Heart left ventricle (tissue), 16 donors: ENCODE measurements around the gene UBE4A. TPM values are rescaled to one million over a fixed set of nuclear protein-coding genes. Genes with fewer than 3 reads are reported as not detected.

Source experiments
- ATAC-seq, 4 donors: fragments of 200-7000 bp; cut with Tn5 transposase; one replicate each; pipeline ENCODE4 v1.9.1; 2020 to 2022; ENCODE audit warnings: moderate library complexity in 4 of 4, mild to moderate bottlenecking in 3 of 4, moderate number of reproducible peaks in 1 of 4
- DNase-seq, 5 donors: peaks; one replicate each; pipeline ENCODE4 v3.0.0-alpha.2; 2020
- H3K27ac ChIP-seq, 12 donors: fragments of 200-600 bp; sonication (generic) in 4 of 12; one replicate each; pipeline versions ENCODE4 v1.5.0 to v1.8.0; 2016 to 2022; ENCODE audit warnings: mild to moderate bottlenecking in 2 of 12
- H3K27me3 ChIP-seq, 9 donors: fragments of 200-600 bp; sonication (generic) in 2 of 9; one replicate each; pipeline versions ENCODE4 v1.5.1 to v1.8.0; 2016 to 2022; ENCODE audit warnings: mild to moderate bottlenecking in 3 of 9
- H3K36me3 ChIP-seq, 9 donors: fragments of 200-600 bp; sonication (generic) in 2 of 9; one replicate each; pipeline versions ENCODE4 v1.5.0 to v1.8.0; 2018 to 2022; ENCODE audit warnings: mild to moderate bottlenecking in 2 of 9
- H3K4me1 ChIP-seq, 12 donors: fragments of 200-600 bp; sonication (generic) in 4 of 12; one replicate each; pipeline versions ENCODE4 v1.5.0 to v1.8.0; 2016 to 2022; ENCODE audit warnings: mild to moderate bottlenecking in 3 of 12
- H3K4me3 ChIP-seq, 12 donors: fragments of 200-600 bp; sonication (generic) in 4 of 12; one replicate each; pipeline versions ENCODE4 v1.5.0 to v1.8.0; 2017 to 2022; ENCODE audit warnings: mild to moderate bottlenecking in 9 of 12, moderate library complexity in 4 of 12
- H3K9me3 ChIP-seq, 12 donors: fragments of 200-600 bp; sonication (generic) in 4 of 12; one replicate each; pipeline versions ENCODE4 v1.5.0 to v1.8.0; 2016 to 2022; ENCODE audit warnings: mild to moderate bottlenecking in 1 of 12
- POLR2A ChIP-seq, 2 donors: fragments of 450-650 bp; IDR thresholded peaks; one replicate each; pipeline ENCODE4 v1.6.1; 2017; ENCODE audit warnings: antibody characterized with exemption in 2 of 2, mild to moderate bottlenecking in 2 of 2, moderate library complexity in 2 of 2
- WGBS, 4 donors: extraction: QIAGEN DNeasy Blood & Tissue Kit in 2 of 4; methylation state at CpG; one replicate each; pipeline versions ENCODE4 v1.1.5 to v1.1.7; 2013 to 2018; 5-methylcytosine and 5-hydroxymethylcytosine counted together
- intact Hi-C, 10 donors: fragments of 100-400 bp; cut with DNase I; formaldehyde crosslinking; loops; one replicate each; pipeline versions ENCODE4 v1.11.1 to v1.14.2; 2022
- polyA plus RNA-seq, 2 donors: library from polyadenylated mRNA; stranded (reverse); fragments of 200-250 nt; gene quantifications; one replicate each; pipeline ENCODE4 v1.2.3, GENCODE V29; 2013
- total RNA-seq, 9 donors: library from RNA; depleted of rRNA in 2 of 9; stranded (reverse); fragments of >200 nt in 2 of 9; fragmentation: NEBNext Ultra II Directional in 3 of 9; extraction: Animal tissue kit (Norgen Biotek cat#: 25700) in 3 of 9; gene quantifications; one replicate each; pipeline versions ENCODE4 v1.1.0 to v1.2.4, GENCODE V29; 2016 to 2023
- TF ChIP-seq, protein P1 (sequence below), 12 donors: fragments of 200-600 bp; sonication (generic) in 4 of 12; IDR thresholded peaks; one replicate each; pipeline versions ENCODE4 v1.5.0 to v1.8.0; 2018 to 2022; ENCODE audit warnings: antibody characterized with exemption in 12 of 12, mild to moderate bottlenecking in 5 of 12
- donor health status: ischemic (EF 13 %, LVEDD 7.1; RV severe dilation, severe dysfunction).
- donor health status: healthy with polysubstance abuse.
- donor health status: DM: no; HTN: yes; CAD: no.
- donor health status: DM: no; HTN: no; CAD: no.
- donor health status: ischemic (EF 25% LVEDD 6.9; RV normal size, moderate dysfunction).
- donor health status: ischemic (EF 25% LVEDD 5.7; RV mildly dilated, moderate dysfunction).
- donor health status: healthy.
- donor health status: DM: yes; HTN: yes; CAD: no.
- donor health status: ischemic (EF 35%, LVEDD 5.7; RV mildly dilated, moderate dysfunction).
- donor health status: nonischemic (EF 11% LVEDD 7.7; RV severe dilation, severe dysfunction).
- donor health status: DM: yes; HTN: yes; CAD: no.
- donor health status: PGD.
- donor health status: ischemic (EF 29% LVEDD 5.4; RV normal size, mild dysfunction).
- donor health status: nonischemic (EF 23%, LVEDD 6.1; RV moderate dilation, normal function).

UBE4A gene
- total and polyA plus RNA-seq, 11 donors = 13.0 to 50.3 (median 39.7) TPM

DNA sequence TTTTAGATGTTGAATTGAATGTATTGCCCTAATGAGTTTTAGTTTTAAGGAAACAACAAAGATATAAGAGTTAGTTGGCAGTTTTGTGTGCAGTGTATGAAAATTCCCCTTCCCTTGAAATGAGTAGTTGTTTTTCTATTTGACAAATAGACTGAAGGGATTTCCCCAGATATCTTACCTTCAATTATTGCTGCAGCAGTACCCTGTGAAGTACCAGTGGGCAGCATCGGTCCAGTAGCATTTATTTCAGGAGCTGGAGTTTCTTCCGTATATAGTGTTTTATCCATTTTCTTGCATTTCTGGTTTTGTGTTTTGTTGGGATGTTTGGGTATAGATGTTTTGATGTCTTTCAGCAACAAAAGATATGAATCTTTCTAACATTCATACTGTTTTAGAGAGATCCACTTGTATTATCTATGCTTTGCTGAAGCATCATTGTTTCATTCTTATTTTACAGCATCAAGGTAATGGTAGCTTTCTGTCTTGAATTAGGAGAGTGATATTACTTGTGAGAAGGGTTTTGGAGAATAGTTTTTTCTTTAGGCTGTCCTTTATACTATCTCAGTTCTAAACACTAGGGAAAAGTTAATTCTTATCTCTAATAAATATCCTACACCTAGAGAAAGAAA is 84.3 kb downstream of the UBE4A start:
- peaks cover 0 to 70% (median 51%) of the 10 kb centered on the region in 12 donors for H3K4me1 ChIP-seq
- intact Hi-C loops = loop anchor here in 1 of 10 donors (5.0 kb wide), 1 partner anchor 39 kb away; no protein-coding TSS in a partner anchor
- no peaks in the 10 kb centered on the region for H3K27me3 ChIP-seq
- no peak overlapping the region for H3K27ac ChIP-seq
- 78 to 92% (median 86%) methylated on average over 2 of the region's 2 CpGs for WGBS, 4 donors
- peaks cover 0 to 18% (median 10%) of the 10 kb centered on the region in 9 donors for H3K36me3 ChIP-seq
- no peak for DNase-seq
- H3K4me3 ChIP-seq = no peak overlapping the region
- TF ChIP-seq POLR2A (IDR thresholded peaks at IDR 0.05) = no peak
- TF ChIP-seq, protein P1, sequence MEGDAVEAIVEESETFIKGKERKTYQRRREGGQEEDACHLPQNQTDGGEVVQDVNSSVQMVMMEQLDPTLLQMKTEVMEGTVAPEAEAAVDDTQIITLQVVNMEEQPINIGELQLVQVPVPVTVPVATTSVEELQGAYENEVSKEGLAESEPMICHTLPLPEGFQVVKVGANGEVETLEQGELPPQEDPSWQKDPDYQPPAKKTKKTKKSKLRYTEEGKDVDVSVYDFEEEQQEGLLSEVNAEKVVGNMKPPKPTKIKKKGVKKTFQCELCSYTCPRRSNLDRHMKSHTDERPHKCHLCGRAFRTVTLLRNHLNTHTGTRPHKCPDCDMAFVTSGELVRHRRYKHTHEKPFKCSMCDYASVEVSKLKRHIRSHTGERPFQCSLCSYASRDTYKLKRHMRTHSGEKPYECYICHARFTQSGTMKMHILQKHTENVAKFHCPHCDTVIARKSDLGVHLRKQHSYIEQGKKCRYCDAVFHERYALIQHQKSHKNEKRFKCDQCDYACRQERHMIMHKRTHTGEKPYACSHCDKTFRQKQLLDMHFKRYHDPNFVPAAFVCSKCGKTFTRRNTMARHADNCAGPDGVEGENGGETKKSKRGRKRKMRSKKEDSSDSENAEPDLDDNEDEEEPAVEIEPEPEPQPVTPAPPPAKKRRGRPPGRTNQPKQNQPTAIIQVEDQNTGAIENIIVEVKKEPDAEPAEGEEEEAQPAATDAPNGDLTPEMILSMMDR (IDR thresholded peaks at IDR 0.05) = no peak
- ATAC-seq = no peak
- no peaks in the 10 kb centered on the region for H3K9me3 ChIP-seq

DNA sequence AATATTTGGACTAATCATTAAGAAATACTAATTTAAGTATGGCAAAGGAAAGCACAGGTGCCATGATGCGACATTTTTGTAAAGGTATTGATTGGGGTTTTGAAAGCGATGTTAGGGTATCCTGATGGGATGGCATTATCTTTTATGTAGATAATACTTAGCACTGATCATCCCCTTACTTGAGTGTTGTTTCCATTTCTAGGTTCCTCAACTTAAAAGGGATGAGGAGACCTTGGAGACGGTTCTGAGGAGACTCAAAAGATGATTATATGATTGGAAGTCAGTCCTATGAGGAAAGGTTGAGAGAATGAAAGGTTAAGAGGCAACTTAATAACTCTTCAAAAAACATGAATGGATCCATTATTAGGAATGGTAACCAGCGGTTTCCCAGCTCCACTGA is 88.0 kb downstream of the UBE4A start:
- peaks cover 0 to 38% (median 19%) of the 10 kb centered on the region in 12 donors for H3K4me1 ChIP-seq

DNA sequence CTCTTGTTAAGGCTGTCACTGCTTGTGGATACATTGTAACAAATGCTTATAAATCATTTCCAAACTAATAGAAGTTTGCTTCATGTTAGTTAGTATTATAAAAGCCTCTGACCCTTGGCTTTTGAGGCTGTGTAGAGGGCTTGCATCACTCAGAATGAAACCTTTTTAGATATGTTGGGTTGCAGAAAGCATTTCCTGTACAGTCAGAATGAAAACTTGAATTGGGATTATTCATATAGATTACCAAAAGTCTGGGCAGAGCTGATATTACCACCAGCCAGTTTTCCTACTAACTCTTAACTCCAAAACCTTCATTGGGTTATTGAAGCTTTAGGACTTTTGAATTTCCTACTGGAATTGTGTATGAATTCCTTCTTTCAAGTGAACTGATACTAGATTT is 88.9 kb downstream of the UBE4A start:
- no peak for TF ChIP-seq POLR2A (IDR thresholded peaks at IDR 0.05)
- TF ChIP-seq, protein P1 (IDR thresholded peaks at IDR 0.05) = no peak
- intact Hi-C loops = no loop called here
- no peak for DNase-seq
- Histone ChIP-seq H3K27me3 (no peaks in the 10 kb centered on the region), H3K9me3 (no peaks in the 10 kb centered on the region), H3K36me3 (peaks cover 0 to 23% (median 12%) of the 10 kb centered on the region in 9 donors), H3K4me3 (no peak overlapping the region), H3K27ac (no peak overlapping the region), H3K4me1 (peaks cover 0 to 30% (median 11%) of the 10 kb centered on the region in 12 donors)
- ATAC-seq = no peak

More for the DNA sequence above, 88.0 kb downstream of the UBE4A start:
- intact Hi-C loops = no loop called here
- Histone ChIP-seq H3K27ac (no peak overlapping the region), H3K4me3 (no peak overlapping the region), H3K27me3 (no peaks in the 10 kb centered on the region), H3K9me3 (no peaks in the 10 kb centered on the region), H3K36me3 (peaks cover 0 to 23% (median 12%) of the 10 kb centered on the region in 9 donors)
- DNase-seq = no peak
- no peak for ATAC-seq
- TF ChIP-seq POLR2A (IDR thresholded peaks at IDR 0.05) = no peak
- 92 to 94% (median 93%) methylated on average over 4 of the region's 4 CpGs for WGBS, 4 donors

Other genes with a start within 250 kb of the UBE4A start
- gene SCN4B, start 206.8 kb upstream of the UBE4A start, total RNA-seq = 10 to 100 TPM in 6 of 9 donors, 1 to 10 TPM in 3; 2.1 to 16.9 (median 12.7) TPM
- 1 to 10 TPM; 6.4 to 8.6 TPM for gene SCN4B, start 206.8 kb upstream of the UBE4A start, polyA plus RNA-seq
- 10 to 100 TPM in 5 of 9 donors, 1 to 10 TPM in 4; 3.6 to 32.5 (median 11.8) TPM for gene SCN2B, start 183.0 kb upstream of the UBE4A start, total RNA-seq
- gene SCN2B, start 183.0 kb upstream of the UBE4A start, polyA plus RNA-seq = 10 to 100 TPM in 1 of 2 donors, 1 to 10 TPM in 1; 5.0 to 17.5 TPM
- 10 to 100 TPM in 2 of 9 donors, 1 to 10 TPM in 6, under 1 TPM in 1; 0.90 to 18.4 (median 2.0) TPM for gene JAML, start 134.6 kb upstream of the UBE4A start, total RNA-seq
- 1 to 10 TPM; 1.4 to 1.6 TPM for gene JAML, start 134.6 kb upstream of the UBE4A start, polyA plus RNA-seq
- gene MPZL3, start 107.2 kb upstream of the UBE4A start, total RNA-seq = 1 to 10 TPM; 1.3 to 6.2 (median 3.3) TPM
- gene MPZL3, start 107.2 kb upstream of the UBE4A start, polyA plus RNA-seq = 1 to 10 TPM; 1.3 to 4.2 TPM
- gene MPZL2, start 95.3 kb upstream of the UBE4A start, total RNA-seq = 10 to 100 TPM in 7 of 9 donors, 1 to 10 TPM in 2; 8.3 to 29.6 (median 13.2) TPM
- gene MPZL2, start 95.3 kb upstream of the UBE4A start, polyA plus RNA-seq = 1 to 10 TPM; 7.4 to 7.7 TPM
- 10 to 100 TPM in 1 of 9 donors, 1 to 10 TPM in 1, under 1 TPM in 6, not detected in 1; 0.17 to 12.0 (median 0.57) TPM for gene CD3E, start 54.9 kb upstream of the UBE4A start, total RNA-seq
- under 1 TPM; 0.25 to 0.38 TPM for gene CD3E, start 54.9 kb upstream of the UBE4A start, polyA plus RNA-seq
- 10 to 100 TPM in 1 of 9 donors, 1 to 10 TPM in 3, not detected in 5; 1.5 to 11.2 (median 3.6) TPM for gene CD3D, start 16.9 kb upstream of the UBE4A start, total RNA-seq
- under 1 TPM; 0.38 to 0.55 TPM for gene CD3D, start 16.9 kb upstream of the UBE4A start, polyA plus RNA-seq
- gene CD3G, start 15.3 kb upstream of the UBE4A start, total RNA-seq = 1 to 10 TPM in 2 of 9 donors, under 1 TPM in 4, not detected in 3; 0.26 to 4.3 (median 0.41) TPM
- gene CD3G, start 15.3 kb upstream of the UBE4A start, polyA plus RNA-seq = under 1 TPM in 1 of 2 donors, not detected in 1; 0.10 TPM
- 100 to 1,000 TPM in 8 of 9 donors, 10 to 100 TPM in 1; 96.4 to 702 (median 559) TPM for gene ATP5MG, start 42.0 kb downstream of the UBE4A start, total RNA-seq
- gene ATP5MG, start 42.0 kb downstream of the UBE4A start, polyA plus RNA-seq = 100 to 1,000 TPM; 299 to 843 TPM
- gene KMT2A, start 76.9 kb downstream of the UBE4A start, total RNA-seq = 100 to 1,000 TPM in 1 of 9 donors, 10 to 100 TPM in 8; 16.5 to 117 (median 41.5) TPM
- gene KMT2A, start 76.9 kb downstream of the UBE4A start, polyA plus RNA-seq = 10 to 100 TPM in 1 of 2 donors, 1 to 10 TPM in 1; 9.9 to 17.6 TPM
- gene TTC36, start 167.9 kb downstream of the UBE4A start, total RNA-seq = 1 to 10 TPM in 4 of 9 donors, under 1 TPM in 3, not detected in 2; 0.37 to 3.1 (median 1.1) TPM
- under 1 TPM in 1 of 2 donors, not detected in 1; 0.23 TPM for gene TTC36, start 167.9 kb downstream of the UBE4A start, polyA plus RNA-seq
- 10 to 100 TPM in 5 of 9 donors, 1 to 10 TPM in 4; 7.3 to 26.8 (median 10.8) TPM for gene TMEM25, start 171.6 kb downstream of the UBE4A start, total RNA-seq
- 1 to 10 TPM; 3.9 to 6.9 TPM for gene TMEM25, start 171.6 kb downstream of the UBE4A start, polyA plus RNA-seq
- gene IFT46, start 206.3 kb downstream of the UBE4A start, total RNA-seq = 10 to 100 TPM; 14.7 to 39.0 (median 21.7) TPM
- 10 to 100 TPM; 22.9 to 29.1 TPM for gene IFT46, start 206.3 kb downstream of the UBE4A start, polyA plus RNA-seq
- gene ARCN1, start 212.8 kb downstream of the UBE4A start, total RNA-seq = 100 to 1,000 TPM in 4 of 9 donors, 10 to 100 TPM in 5; 87.6 to 127 (median 99.6) TPM
- gene ARCN1, start 212.8 kb downstream of the UBE4A start, polyA plus RNA-seq = 100 to 1,000 TPM in 1 of 2 donors, 10 to 100 TPM in 1; 53.1 to 107 TPM
- gene PHLDB1, start 248.0 kb downstream of the UBE4A start, total RNA-seq = 100 to 1,000 TPM in 7 of 9 donors, 10 to 100 TPM in 2; 86.0 to 124 (median 113) TPM
- 100 to 1,000 TPM; 104 to 129 TPM for gene PHLDB1, start 248.0 kb downstream of the UBE4A start, polyA plus RNA-seq